SU-DHL-6 (cell line): ENCODE measurements around the gene SEMA3B.

Source experiments
- H2AFZ ChIP-seq: fragments of 200-600 bp; sonication (generic); 2 replicates; pipeline ENCODE4 v1.6.1; 2014; ENCODE audit warnings: low read depth, mild to moderate bottlenecking, moderate library complexity, mixed read lengths, antibody characterized with exemption, low read length; ENCODE audit not compliant: severe bottlenecking
- H3F3A ChIP-seq: fragments of 200-600 bp; shearing (Covaris generic); 2 replicates; pipeline ENCODE4 v1.6.0; 2016; ENCODE audit warnings: antibody characterized with exemption, mild to moderate bottlenecking; ENCODE audit not compliant: insufficient read depth
- H3K27ac ChIP-seq: fragments of 200-600 bp; sonication (generic); 2 replicates; pipeline ENCODE4 v1.5.1; 2016; ENCODE audit warnings: low read depth, mild to moderate bottlenecking, low read length, moderate library complexity, mixed read lengths
- H3K27me3 ChIP-seq: fragments of 200-600 bp; sonication (generic), shearing (Covaris generic); 2 replicates; pipeline ENCODE4 v1.6.0; 2014; ENCODE audit warnings: mild to moderate bottlenecking, low read length
- H3K36me3 ChIP-seq: fragments of 200-600 bp; sonication (generic); 2 replicates; pipeline ENCODE4 v1.6.1; 2014; ENCODE audit warnings: mild to moderate bottlenecking, low read length, mixed read lengths
- H3K4me2 ChIP-seq: fragments of 300-600, 200-600 bp; shearing (Covaris generic), sonication (generic); 2 replicates; pipeline ENCODE4 v1.6.0; 2014; ENCODE audit warnings: low read length, low read depth, mild to moderate bottlenecking; ENCODE audit not compliant: poor library complexity, severe bottlenecking
- H3K4me3 ChIP-seq: fragments of 200-600 bp; sonication (generic); 2 replicates; pipeline ENCODE4 v1.5.1; 2014; ENCODE audit warnings: antibody characterized with exemption, low read length, mild to moderate bottlenecking, mixed read lengths; ENCODE audit not compliant: insufficient read depth, poor library complexity, severe bottlenecking
- H3K79me2 ChIP-seq: fragments of 200-600 bp; sonication (generic); 2 replicates; pipeline ENCODE4 v1.6.1; 2014; ENCODE audit warnings: mild to moderate bottlenecking, low read length, moderate library complexity; ENCODE audit not compliant: insufficient read depth
- H3K9ac ChIP-seq: fragments of 200-600 bp; sonication (generic); 2 replicates; pipeline ENCODE4 v1.7.0; 2014; ENCODE audit warnings: mild to moderate bottlenecking, low read length
- H3K9me2 ChIP-seq: fragments of 200-600 bp; sonication (generic); replicated peaks from 2 replicates; pipeline ENCODE4 v1.6.1; 2014; ENCODE audit warnings: low read length; ENCODE audit not compliant: insufficient read depth
- H3K9me3 ChIP-seq: fragments of 200-600 bp; sonication (generic); 2 replicates; pipeline ENCODE4 v1.6.1; 2014; ENCODE audit warnings: low read length, mixed read lengths; ENCODE audit not compliant: insufficient read depth
- H4K20me1 ChIP-seq: fragments of 200-600 bp; sonication (generic); 2 replicates; pipeline ENCODE4 v1.6.1; 2014; ENCODE audit warnings: low read depth, mild to moderate bottlenecking, antibody characterized with exemption, low read length, moderate library complexity, mixed read lengths
- CTCF ChIP-seq: fragments of 200-600 bp; sonication (generic); IDR thresholded peaks from one replicate; pipeline ENCODE4 v1.5.1; 2017; ENCODE audit warnings: antibody characterized with exemption, mild to moderate bottlenecking, low read length, moderate library complexity; ENCODE audit not compliant: insufficient read depth, poor library complexity, severe bottlenecking
- EZH2phosphoT487 ChIP-seq: fragments of 200-600 bp; sonication (generic), shearing (Covaris generic); conservative IDR thresholded peaks from 2 replicates; pipeline ENCODE4 v1.6.1; 2018; ENCODE audit warnings: mild to moderate bottlenecking, antibody characterized with exemption, low read length, moderate library complexity, mixed read lengths

The SEMA3B gene

GRCh38 chr3:50272911-50273688, 4.2 kb downstream of the SEMA3B start:
- Histone ChIP-seq H3K9me3 (no peaks in the 10 kb centered on the region), H3K9ac (no peak overlapping the region), H3K79me2 (no peaks in the 10 kb centered on the region), H3K27ac (no peak overlapping the region), H3K36me3 (no peaks in the 10 kb centered on the region), H3F3A (no peaks in the 10 kb centered on the region), H3K27me3 (no peaks in the 10 kb centered on the region), H3K9me2 (no peaks in the 10 kb centered on the region), H4K20me1 (no peaks in the 10 kb centered on the region), H3K4me3 (no peak overlapping the region), H2AFZ (no peak overlapping the region), H3K4me2 (peak overlapping the region; percentile 45)
- TF ChIP-seq EZH2phosphoT487 = no peak
- peak; percentile 96 for TF ChIP-seq CTCF

- Histone ChIP-seq H3K27me3 (no peaks in the 10 kb centered on the region), H3K9ac (no peak overlapping the region), H3F3A (no peaks in the 10 kb centered on the region), H3K79me2 (no peaks in the 10 kb centered on the region), H3K9me2 (no peaks in the 10 kb centered on the region), H4K20me1 (no peaks in the 10 kb centered on the region), H3K4me2 (no peak overlapping the region), H3K9me3 (no peaks in the 10 kb centered on the region), H3K4me3 (no peak overlapping the region), H2AFZ (no peak overlapping the region), H3K27ac (no peak overlapping the region), H3K36me3 (no peaks in the 10 kb centered on the region)
- TF ChIP-seq EZH2phosphoT487 (no peak), CTCF (no peak)
These were observed 4.7 kb downstream of the SEMA3B start for GRCh38 chr3:50273689-50274065.

- Histone ChIP-seq H3K36me3 (no peaks in the 10 kb centered on the region), H3K79me2 (no peaks in the 10 kb centered on the region), H2AFZ (no peak overlapping the region), H3K27ac (no peak overlapping the region), H3K9ac (no peak overlapping the region), H3F3A (no peaks in the 10 kb centered on the region), H3K4me2 (no peak overlapping the region), H3K9me2 (no peaks in the 10 kb centered on the region), H3K9me3 (no peaks in the 10 kb centered on the region), H3K4me3 (no peak overlapping the region), H3K27me3 (no peaks in the 10 kb centered on the region), H4K20me1 (no peaks in the 10 kb centered on the region)
- no peak for TF ChIP-seq EZH2phosphoT487
- TF ChIP-seq CTCF = peak; percentile 88
These were observed 5.6 kb downstream of the SEMA3B start for GRCh38 chr3:50274371-50275104.
